GM23248 (cell line): ENCODE measurements around the gene SERPINB2.

ENCODE experiments used
- EZH2 ChIP-seq: fragments of 200-600 bp; sonication (generic); IDR thresholded peaks from 2 replicates; pipeline ENCODE4 v1.6.1; 2018; ENCODE audit warnings: antibody characterized with exemption, mild to moderate bottlenecking; ENCODE audit not compliant: insufficient read depth, poor library complexity, severe bottlenecking
- EZH2phosphoT487 ChIP-seq: fragments of 200-600 bp; sonication (generic); IDR thresholded peaks from 2 replicates; pipeline ENCODE4 v1.6.1; 2018; ENCODE audit warnings: antibody characterized with exemption, moderate library complexity, mild to moderate bottlenecking, low read depth; ENCODE audit not compliant: insufficient read depth

DNA sequence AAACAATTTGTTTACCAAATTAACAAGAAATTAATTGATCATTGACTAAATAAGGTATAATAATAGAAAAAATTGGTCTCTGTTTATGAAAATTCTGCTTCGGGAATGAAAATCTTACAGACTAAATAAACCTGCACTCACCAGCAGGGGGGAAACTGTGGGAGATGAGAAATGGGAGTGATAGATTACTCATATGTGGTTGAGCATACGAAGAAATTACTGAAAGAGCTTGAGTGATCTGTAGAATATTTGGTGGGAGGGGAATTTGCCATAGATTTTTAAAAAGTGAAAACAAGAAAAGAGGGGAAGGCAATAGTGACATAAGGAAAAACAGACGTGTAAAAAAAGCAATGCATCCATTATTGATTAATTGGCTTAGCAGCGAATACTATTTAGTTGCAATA is 63.8 kb downstream of the SERPINB2 start:
- TF ChIP-seq EZH2phosphoT487 (no peak), EZH2 (no peak)
